ENCODE data around the gene SMIM14.

DNA sequence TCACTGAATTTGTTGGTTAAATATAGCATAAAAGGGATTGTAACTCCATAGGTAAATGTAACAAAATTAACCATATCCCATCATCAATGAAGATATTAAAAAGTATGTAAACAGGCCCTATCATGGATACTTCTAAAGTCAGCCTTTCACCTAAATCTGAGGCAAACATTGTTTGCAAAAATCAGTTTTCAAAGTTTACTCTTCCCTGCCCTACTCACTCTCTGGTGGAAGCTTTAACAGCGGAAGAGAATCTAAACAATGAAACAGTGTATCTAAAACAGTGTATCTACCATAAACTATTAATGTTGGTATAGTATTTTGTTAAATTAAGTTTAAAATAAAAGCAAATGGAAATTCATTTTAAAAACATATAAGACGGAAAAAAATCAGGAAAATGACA is 21.1 kb downstream of the SMIM14 start:
- TF ChIP-seq POLR2A (IDR thresholded peaks at IDR 0.05; ENCODE audit: low read length), result no peak
- no peak for TF ChIP-seq GATA1 (IDR thresholded peaks at IDR 0.05; ENCODE audit: low read depth, low read length)
